Activated CD4-positive, alpha-beta memory T cell treated with anti-CD3 and anti-CD28 coated beads for 36 hours (primary cell): ENCODE data around the gene GP2. TPM values are rescaled to one million over a fixed set of nuclear protein-coding genes. Genes with fewer than 3 reads are reported as not detected.

Experiments
- CTCF ChIA-PET: fragments of 350-600 bp; sonication (Branson Sonifier 250); formaldehyde crosslinking; loops from one replicate; lab custom pipeline; 2021; ENCODE audit warnings: antibody characterized with exemption, inconsistent platforms; lab: Charles Lee
- POLR2A ChIA-PET: fragments of 350-600 bp; sonication (Branson Sonifier 250); formaldehyde crosslinking; loops from one replicate; lab custom pipeline; 2021; ENCODE audit warnings: antibody characterized with exemption; lab: Charles Lee
- DNase-seq: peaks from one replicate; pipeline ENCODE4 v3.0.0-alpha.2; 2020
- H3K27ac Mint-ChIP-seq: one replicate; pipeline ENCODE4 v1.8.0; 2021; ENCODE audit warnings: mixed read lengths
- H3K27me3 Mint-ChIP-seq: one replicate; pipeline ENCODE4 v1.8.0; 2021; ENCODE audit warnings: mixed read lengths
- H3K36me3 Mint-ChIP-seq: one replicate; pipeline ENCODE4 v1.8.0; 2021; ENCODE audit warnings: mixed read lengths
- H3K4me1 Mint-ChIP-seq: one replicate; pipeline ENCODE4 v1.8.0; 2021; ENCODE audit warnings: low read depth, mixed read lengths
- H3K4me3 Mint-ChIP-seq: one replicate; pipeline ENCODE4 v1.8.0; 2021; ENCODE audit warnings: mild to moderate bottlenecking, mixed read lengths
- H3K9me3 Mint-ChIP-seq: one replicate; pipeline ENCODE4 v1.8.0; 2021; ENCODE audit warnings: mixed read lengths
- intact Hi-C: fragments of 100-400 bp; cut with micrococcal nuclease; formaldehyde crosslinking; loops from one replicate; pipeline ENCODE4 v1.15.1; 2023
- total RNA-seq, 2 experiments: library from RNA; stranded (reverse); gene quantifications; one replicate each; pipeline ENCODE4 v1.2.3, GENCODE V29; 2021

Gene GP2
- total RNA-seq, 2 experiments from 2014 or later: not detected

- CTCF ChIA-PET: no interaction called here
- no peak for DNase-seq
- intact Hi-C loops: no loop called here
- Mint-ChIP-seq H3K4me1 (no peaks in the 10 kb centered on the region), H3K27me3 (no peaks in the 10 kb centered on the region), H3K27ac (no peak overlapping the region), H3K36me3 (no peaks in the 10 kb centered on the region), H3K9me3 (no peaks in the 10 kb centered on the region), H3K4me3 (no peak overlapping the region)
- POLR2A ChIA-PET: no interaction called here
Measured at GRCh38 chr16:20347666-20348364, 20.5 kb upstream of the GP2 start.

GRCh38 chr16:20344611-20345010 is 17.3 kb upstream of the GP2 start:
- Mint-ChIP-seq H3K27me3 (no peaks in the 10 kb centered on the region), H3K27ac (no peak overlapping the region), H3K9me3 (no peaks in the 10 kb centered on the region), H3K4me1 (no peaks in the 10 kb centered on the region), H3K4me3 (no peak overlapping the region), H3K36me3 (no peaks in the 10 kb centered on the region)
- DNase-seq: no peak
- intact Hi-C loops: no loop called here
- POLR2A ChIA-PET: no interaction called here
- CTCF ChIA-PET: no interaction called here

- Mint-ChIP-seq H3K36me3 (no peaks in the 10 kb centered on the region), H3K4me1 (no peaks in the 10 kb centered on the region), H3K4me3 (no peak overlapping the region), H3K9me3 (no peaks in the 10 kb centered on the region), H3K27ac (no peak overlapping the region), H3K27me3 (peaks cover 3% of the 10 kb centered on the region)
- intact Hi-C loops: no loop called here
- ChIA-PET CTCF (interaction anchor here (0.7 to 1.2 kb wide), 3 partner anchors 44 to 45 kb away, joined by 3 to 4 read pairs (median 4); no protein-coding TSS in a partner anchor), POLR2A (no interaction called here)
- no peak for DNase-seq
Measured at GRCh38 chr16:20339744-20340143, 12.4 kb upstream of the GP2 start.

- no peaks in the 10 kb centered on the region for H3K4me1 Mint-ChIP-seq
Measured at GRCh38 chr16:20336955-20337354, 9.6 kb upstream of the GP2 start.

GRCh38 chr16:20334396-20334795 is 7.1 kb upstream of the GP2 start:
- no peak overlapping the region for H3K4me3 Mint-ChIP-seq
- H3K9me3 Mint-ChIP-seq: no peaks in the 10 kb centered on the region
- intact Hi-C loops: no loop called here
- peaks cover 3% of the 10 kb centered on the region for H3K27me3 Mint-ChIP-seq
- H3K27ac Mint-ChIP-seq: no peak overlapping the region
- no peaks in the 10 kb centered on the region for H3K36me3 Mint-ChIP-seq
- DNase-seq: no peak
- H3K4me1 Mint-ChIP-seq: no peaks in the 10 kb centered on the region
- ChIA-PET POLR2A (no interaction called here), CTCF (no interaction called here)

More at GRCh38 chr16:20336955-20337354, 9.6 kb upstream of the GP2 start:
- DNase-seq: no peak
- H3K4me3 Mint-ChIP-seq: no peak overlapping the region
- H3K36me3 Mint-ChIP-seq: no peaks in the 10 kb centered on the region
- H3K27me3 Mint-ChIP-seq: peaks cover 3% of the 10 kb centered on the region
- ChIA-PET POLR2A (no interaction called here), CTCF (no interaction called here)
- intact Hi-C loops: no loop called here
- no peak overlapping the region for H3K27ac Mint-ChIP-seq
- no peaks in the 10 kb centered on the region for H3K9me3 Mint-ChIP-seq

GRCh38 chr16:20333120-20333519 is 5.8 kb upstream of the GP2 start:
- intact Hi-C loops: no loop called here

GRCh38 chr16:20332411-20332810 is 5.1 kb upstream of the GP2 start:
- H3K4me1 Mint-ChIP-seq: no peaks in the 10 kb centered on the region

More at GRCh38 chr16:20333120-20333519, 5.8 kb upstream of the GP2 start:
- no peak overlapping the region for H3K4me3 Mint-ChIP-seq
- H3K27ac Mint-ChIP-seq: no peak overlapping the region
- ChIA-PET CTCF (no interaction called here), POLR2A (no interaction called here)
- no peaks in the 10 kb centered on the region for H3K4me1 Mint-ChIP-seq
- DNase-seq: no peak
- H3K36me3 Mint-ChIP-seq: no peaks in the 10 kb centered on the region
- H3K27me3 Mint-ChIP-seq: peaks cover 2% of the 10 kb centered on the region
- H3K9me3 Mint-ChIP-seq: no peaks in the 10 kb centered on the region

GRCh38 chr16:20331635-20332034 is 4.3 kb upstream of the GP2 start:
- intact Hi-C loops: no loop called here

More at GRCh38 chr16:20332411-20332810, 5.1 kb upstream of the GP2 start:
- Mint-ChIP-seq H3K36me3 (no peaks in the 10 kb centered on the region), H3K9me3 (no peaks in the 10 kb centered on the region), H3K4me3 (no peak overlapping the region), H3K27me3 (peaks cover 2% of the 10 kb centered on the region), H3K27ac (no peak overlapping the region)
- intact Hi-C loops: no loop called here
- no peak for DNase-seq
- ChIA-PET CTCF (no interaction called here), POLR2A (no interaction called here)

GRCh38 chr16:20329392-20330138 is 2.3 kb upstream of the GP2 start:
- no peak overlapping the region for H3K4me3 Mint-ChIP-seq
- CTCF ChIA-PET: no interaction called here

More at GRCh38 chr16:20331635-20332034, 4.3 kb upstream of the GP2 start:
- Mint-ChIP-seq H3K4me1 (no peaks in the 10 kb centered on the region), H3K27ac (no peak overlapping the region), H3K27me3 (peaks cover 2% of the 10 kb centered on the region), H3K4me3 (no peak overlapping the region), H3K9me3 (no peaks in the 10 kb centered on the region), H3K36me3 (no peaks in the 10 kb centered on the region)
- DNase-seq: no peak
- CTCF ChIA-PET: no interaction called here
- POLR2A ChIA-PET: no interaction called here

GRCh38 chr16:20326321-20326720 is 992 bp downstream of the GP2 start:
- H3K4me1 Mint-ChIP-seq: no peaks in the 10 kb centered on the region
- no peak overlapping the region for H3K4me3 Mint-ChIP-seq
- H3K27ac Mint-ChIP-seq: no peak overlapping the region
- CTCF ChIA-PET: no interaction called here
- no peaks in the 10 kb centered on the region for H3K27me3 Mint-ChIP-seq
- POLR2A ChIA-PET: no interaction called here
- DNase-seq: no peak
- intact Hi-C loops: no loop called here
- no peaks in the 10 kb centered on the region for H3K9me3 Mint-ChIP-seq
- H3K36me3 Mint-ChIP-seq: no peaks in the 10 kb centered on the region

More at GRCh38 chr16:20329392-20330138, 2.3 kb upstream of the GP2 start:
- H3K9me3 Mint-ChIP-seq: no peaks in the 10 kb centered on the region
- no peaks in the 10 kb centered on the region for H3K27me3 Mint-ChIP-seq
- POLR2A ChIA-PET: interaction anchor here (0.6 kb wide), 1 partner anchor 37 kb away, joined by 4 read pairs; no protein-coding TSS in a partner anchor
- no peaks in the 10 kb centered on the region for H3K36me3 Mint-ChIP-seq
- intact Hi-C loops: no loop called here
- no peaks in the 10 kb centered on the region for H3K4me1 Mint-ChIP-seq
- no peak for DNase-seq
- no peak overlapping the region for H3K27ac Mint-ChIP-seq

GRCh38 chr16:20325005-20325404 is 2.3 kb downstream of the GP2 start:
- no peak for DNase-seq
- H3K36me3 Mint-ChIP-seq: no peaks in the 10 kb centered on the region
- CTCF ChIA-PET: no interaction called here
- no peaks in the 10 kb centered on the region for H3K9me3 Mint-ChIP-seq
- H3K4me3 Mint-ChIP-seq: no peak overlapping the region
- POLR2A ChIA-PET: no interaction called here
- H3K4me1 Mint-ChIP-seq: no peaks in the 10 kb centered on the region
- intact Hi-C loops: no loop called here
- no peaks in the 10 kb centered on the region for H3K27me3 Mint-ChIP-seq
- no peak overlapping the region for H3K27ac Mint-ChIP-seq

GRCh38 chr16:20323591-20324117 is 3.7 kb downstream of the GP2 start:
- Mint-ChIP-seq H3K4me1 (no peaks in the 10 kb centered on the region), H3K27ac (no peak overlapping the region), H3K4me3 (no peak overlapping the region), H3K9me3 (no peaks in the 10 kb centered on the region), H3K27me3 (no peaks in the 10 kb centered on the region), H3K36me3 (no peaks in the 10 kb centered on the region)
- intact Hi-C loops: no loop called here
- no peak for DNase-seq
- CTCF ChIA-PET: interaction anchor here (1.4 kb wide), 1 partner anchor 61 kb away, joined by 3 read pairs; no protein-coding TSS in a partner anchor
- POLR2A ChIA-PET: no interaction called here
